Testis (tissue), 2 donors: ENCODE measurements around the gene SRPX2.

Experiments
- CTCF ChIP-seq, 3 experiments: fragments of 450-650 bp in 2 of 3; fragments of 200-600 bp in 1 of 3; sonication (generic) in 1 of 3; IDR thresholded peaks; one replicate each; pipeline ENCODE4 v1.5.1; 2016 to 2019; ENCODE audit warnings: antibody characterized with exemption in 3 of 3, mild to moderate bottlenecking in 2 of 3, moderate library complexity in 1 of 3
- POLR2A ChIP-seq: fragments of 450-650 bp; IDR thresholded peaks from one replicate; pipeline ENCODE4 v1.6.1; 2017; ENCODE audit warnings: antibody characterized with exemption, mild to moderate bottlenecking, moderate library complexity

GRCh38 chrX:100696699-100697351 lies 52.8 kb downstream of the SRPX2 start:
- no peak for TF ChIP-seq CTCF (IDR thresholded peaks at IDR 0.05)
- no peak for TF ChIP-seq POLR2A
